ENCODE data around the gene CLCN7. TPM values are rescaled to one million over a fixed set of nuclear protein-coding genes. Genes with fewer than 3 reads are reported as not detected.

CLCN7 gene
- total and polyA plus RNA-seq, 11 donors: 30.3 to 70.8 (median 33.6) TPM

DNA sequence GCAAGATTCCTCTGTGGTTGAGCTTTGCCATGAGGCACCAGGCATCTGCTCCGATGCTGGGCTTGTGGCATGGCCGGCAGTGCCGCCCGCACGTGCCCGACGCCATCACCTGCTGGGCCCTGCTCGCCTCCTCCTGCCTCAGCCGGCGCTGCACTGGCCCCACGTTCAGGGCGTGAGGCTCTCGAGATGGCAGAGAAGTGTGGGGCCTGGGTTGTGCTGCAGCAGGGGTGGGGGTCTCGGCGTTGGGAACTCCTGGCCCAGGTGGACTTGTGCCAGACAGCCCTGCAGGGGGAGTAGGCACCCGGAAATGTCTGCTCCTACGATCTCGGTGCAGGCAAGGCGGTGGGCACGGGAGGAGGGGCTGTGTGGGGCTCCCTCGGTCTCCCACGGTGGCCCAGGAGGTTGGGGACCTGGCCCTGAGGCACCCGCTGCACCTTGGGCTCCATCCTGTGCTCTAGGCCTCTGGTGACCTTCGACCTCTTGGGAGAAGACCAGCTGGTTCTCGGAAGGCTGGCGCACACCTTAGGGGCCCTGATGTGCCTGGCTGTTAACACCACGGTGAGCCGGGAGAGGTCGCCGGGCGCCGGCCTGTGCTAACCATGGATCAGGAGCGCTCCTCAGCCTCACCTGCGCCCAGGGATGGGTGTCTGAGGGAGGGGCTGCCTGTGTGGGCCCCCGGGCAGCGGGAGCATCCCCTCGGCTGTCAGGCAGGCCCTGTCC lies 31.8 kb upstream of the CLCN7 start:
- ATAC-seq (no peak), DNase-seq (peak in 1 of 5 donors; percentile 51)
- 82 to 94% (median 92%) methylated on average over 7 to 37 of the region's 37 CpGs for WGBS, 4 donors
- Histone ChIP-seq H3K9me3 (no peaks in the 10 kb centered on the region), H3K27me3 (no peaks in the 10 kb centered on the region), H3K4me1 (peaks cover 6 to 34% (median 23%) of the 10 kb centered on the region in 12 donors), H3K36me3 (peaks cover 3 to 59% (median 36%) of the 10 kb centered on the region in 9 donors), H3K27ac (no peak overlapping the region), H3K4me3 (no peak overlapping the region)
- intact Hi-C loops (cut with DNase I): no loop called here
- TF ChIP-seq, protein P1, sequence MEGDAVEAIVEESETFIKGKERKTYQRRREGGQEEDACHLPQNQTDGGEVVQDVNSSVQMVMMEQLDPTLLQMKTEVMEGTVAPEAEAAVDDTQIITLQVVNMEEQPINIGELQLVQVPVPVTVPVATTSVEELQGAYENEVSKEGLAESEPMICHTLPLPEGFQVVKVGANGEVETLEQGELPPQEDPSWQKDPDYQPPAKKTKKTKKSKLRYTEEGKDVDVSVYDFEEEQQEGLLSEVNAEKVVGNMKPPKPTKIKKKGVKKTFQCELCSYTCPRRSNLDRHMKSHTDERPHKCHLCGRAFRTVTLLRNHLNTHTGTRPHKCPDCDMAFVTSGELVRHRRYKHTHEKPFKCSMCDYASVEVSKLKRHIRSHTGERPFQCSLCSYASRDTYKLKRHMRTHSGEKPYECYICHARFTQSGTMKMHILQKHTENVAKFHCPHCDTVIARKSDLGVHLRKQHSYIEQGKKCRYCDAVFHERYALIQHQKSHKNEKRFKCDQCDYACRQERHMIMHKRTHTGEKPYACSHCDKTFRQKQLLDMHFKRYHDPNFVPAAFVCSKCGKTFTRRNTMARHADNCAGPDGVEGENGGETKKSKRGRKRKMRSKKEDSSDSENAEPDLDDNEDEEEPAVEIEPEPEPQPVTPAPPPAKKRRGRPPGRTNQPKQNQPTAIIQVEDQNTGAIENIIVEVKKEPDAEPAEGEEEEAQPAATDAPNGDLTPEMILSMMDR (IDR thresholded peaks at IDR 0.05): no peak
- TF ChIP-seq POLR2A (IDR thresholded peaks at IDR 0.05): no peak

DNA sequence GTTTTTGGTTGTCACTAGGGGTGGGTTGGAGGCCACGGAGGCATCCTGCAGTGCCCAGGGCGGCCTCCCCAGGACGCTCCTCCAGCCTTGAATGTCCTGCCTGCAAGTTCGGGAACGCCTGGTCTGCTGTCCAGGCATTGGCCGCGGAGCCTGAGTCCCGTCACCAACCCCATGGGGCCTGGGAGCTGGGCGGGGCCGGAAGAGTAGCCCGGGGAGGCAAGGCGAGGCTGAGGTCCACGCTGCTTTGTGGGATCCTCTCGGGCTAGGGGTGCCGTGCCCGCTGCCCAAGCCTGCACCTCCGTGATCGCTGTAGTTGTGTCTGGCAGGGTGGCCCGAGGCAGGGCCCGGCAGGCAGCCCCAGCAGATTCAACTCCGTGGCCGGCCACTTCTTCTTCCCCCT lies 31.1 kb upstream of the CLCN7 start:
- intact Hi-C loops (cut with DNase I): no loop called here
- Histone ChIP-seq H3K27me3 (no peaks in the 10 kb centered on the region), H3K27ac (no peak overlapping the region), H3K4me1 (peaks cover 6 to 26% (median 23%) of the 10 kb centered on the region in 12 donors), H3K4me3 (no peak overlapping the region), H3K36me3 (peaks cover 3 to 66% (median 43%) of the 10 kb centered on the region in 9 donors), H3K9me3 (no peaks in the 10 kb centered on the region)
- DNase-seq (no peak), ATAC-seq (no peak)
- 90 to 94% (median 92%) methylated on average over 13 to 22 of the region's 22 CpGs for WGBS, 4 donors
- TF ChIP-seq, protein P1 (IDR thresholded peaks at IDR 0.05): no peak
- no peak for TF ChIP-seq POLR2A (IDR thresholded peaks at IDR 0.05)

GRCh38 chr16:1505073-1505844 lies 30.4 kb upstream of the CLCN7 start:
- Histone ChIP-seq H3K27me3 (no peaks in the 10 kb centered on the region), H3K27ac (no peak overlapping the region), H3K4me1 (peaks cover 6 to 21% (median 17%) of the 10 kb centered on the region in 12 donors), H3K9me3 (no peaks in the 10 kb centered on the region), H3K4me3 (no peak overlapping the region), H3K36me3 (peaks cover 3 to 70% (median 50%) of the 10 kb centered on the region in 9 donors)
- no peak for ATAC-seq
- intact Hi-C loops (cut with DNase I): no loop called here
- TF ChIP-seq, protein P1 (IDR thresholded peaks at IDR 0.05): no peak
- no peak for TF ChIP-seq POLR2A (IDR thresholded peaks at IDR 0.05)
- 95 to 97% (median 96%) methylated on average over 34 to 37 of the region's 37 CpGs for WGBS, 4 donors
- peak in 1 of 5 donors; percentile 55 for DNase-seq

Measured in heart left ventricle (tissue), 16 donors.